PC-3 (cell line): ENCODE measurements around the gene BLM.

Source experiments
- CTCF ChIP-seq: fragments of 300-600 bp; sonication (generic); conservative IDR thresholded peaks from 2 replicates; pipeline ENCODE4 v1.5.1; 2017; ENCODE audit warnings: antibody characterized with exemption, low read depth, mild to moderate bottlenecking, low read length
- EZH2 ChIP-seq: fragments of 300-600 bp; sonication (generic); IDR thresholded peaks from one replicate; pipeline ENCODE4 v1.6.1; 2017; ENCODE audit warnings: antibody characterized with exemption, mild to moderate bottlenecking, low read length; ENCODE audit not compliant: unreplicated experiment
- EZH2phosphoT487 ChIP-seq: fragments of 300-600 bp; sonication (generic); IDR thresholded peaks from 2 replicates; pipeline ENCODE4 v1.6.1; 2018; ENCODE audit warnings: mild to moderate bottlenecking, antibody characterized with exemption, low read length, borderline replicate concordance

- TF ChIP-seq EZH2phosphoT487 (no peak), EZH2 (no peak), CTCF (no peak)
These were observed 27.7 kb downstream of the BLM start for GRCh38 chr15:90744759-90745402.
